HG03342 (cell line): Measurements from ENCODE around the gene ALK.
"Not testable (repeated sequence)": the region's sequence is repeated elsewhere in the genome, so short reads cannot be mapped to it uniquely, and the experiment has no call there.

ENCODE experiments used
- ATAC-seq: cut with Tn5 transposase; IDR thresholded peaks from one replicate; pipeline ENCODE4 v1.9.1; 2021; ENCODE audit warnings: mild to moderate bottlenecking, moderate library complexity; ENCODE audit not compliant: unreplicated experiment

The ALK gene

DNA sequence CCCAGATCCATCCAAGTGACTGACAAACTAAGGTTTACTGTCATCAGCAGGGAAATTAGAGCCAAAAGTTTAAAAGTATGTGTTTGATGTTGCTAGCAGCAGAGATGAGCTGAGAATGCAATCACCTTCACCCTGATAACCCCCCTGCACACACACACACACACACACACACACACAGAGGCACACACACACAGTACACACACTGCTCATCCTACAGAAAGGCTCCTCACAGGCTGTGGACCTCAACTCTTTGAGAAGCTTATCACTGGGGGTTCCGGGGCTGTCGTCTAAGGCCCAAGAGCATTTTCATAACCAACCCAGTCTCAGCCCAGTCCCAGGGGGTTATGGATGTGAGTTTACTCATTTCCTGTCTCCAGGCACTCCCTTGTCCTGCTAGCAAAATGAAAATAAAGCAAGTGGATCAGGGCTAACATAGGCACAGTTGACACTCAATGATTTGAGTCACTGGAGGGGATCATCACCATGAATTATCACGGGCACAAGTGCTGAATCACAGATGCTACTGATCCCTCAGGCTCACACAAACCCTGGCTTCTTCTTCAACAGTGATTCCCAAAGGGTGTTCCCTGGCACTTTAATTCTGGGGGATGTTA is 76.6 kb downstream of the ALK start:
- ATAC-seq, result no peak

DNA sequence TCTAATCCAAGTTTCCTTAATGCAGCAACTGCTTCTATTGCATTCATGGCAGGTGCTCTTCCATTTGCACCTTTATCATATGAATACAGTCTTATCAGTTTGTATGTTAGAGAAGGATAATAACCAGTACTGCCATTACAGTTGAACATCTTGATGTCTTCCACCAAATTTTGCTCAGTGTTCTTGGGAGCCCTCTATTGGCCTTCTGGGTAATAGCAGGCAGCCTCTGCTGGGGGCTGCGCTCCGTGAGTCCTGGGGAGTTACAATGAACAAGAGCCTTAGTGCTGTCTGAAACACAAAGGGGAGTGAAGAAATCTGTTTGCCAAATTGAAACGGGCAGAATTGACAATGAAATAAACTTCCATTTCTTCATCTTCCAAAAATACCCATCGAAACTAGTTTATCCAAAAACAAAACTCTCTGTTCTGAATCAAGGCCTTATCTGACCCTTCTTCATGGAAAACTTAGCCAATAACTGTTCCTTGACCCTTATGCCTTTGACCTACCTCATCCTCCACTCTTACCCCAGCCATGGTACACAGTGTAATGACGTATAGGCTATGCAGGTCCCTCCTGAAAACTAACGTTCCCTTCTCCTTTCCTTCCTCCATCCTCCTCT is 79.9 kb downstream of the ALK start:
- ATAC-seq, result no peak

DNA sequence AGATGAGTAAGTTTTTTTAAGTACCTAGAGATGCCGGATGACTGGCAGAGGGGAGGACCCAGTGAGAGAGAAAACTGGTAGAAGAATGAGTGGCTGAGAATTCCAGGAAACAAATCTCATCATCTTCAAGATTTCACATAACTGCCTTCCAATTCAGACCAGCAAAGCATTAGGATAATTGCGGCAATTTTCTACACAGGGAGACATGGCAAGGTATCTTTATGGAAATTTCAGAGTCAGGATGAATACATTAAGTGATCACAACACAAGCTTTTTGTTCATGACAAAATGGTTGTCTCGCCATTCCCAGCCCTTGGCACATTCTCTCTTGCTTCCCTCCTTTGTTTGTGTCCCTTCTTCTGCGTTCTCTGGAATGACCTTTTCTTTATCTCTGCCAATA is 82.1 kb downstream of the ALK start:
- no peak for ATAC-seq

DNA sequence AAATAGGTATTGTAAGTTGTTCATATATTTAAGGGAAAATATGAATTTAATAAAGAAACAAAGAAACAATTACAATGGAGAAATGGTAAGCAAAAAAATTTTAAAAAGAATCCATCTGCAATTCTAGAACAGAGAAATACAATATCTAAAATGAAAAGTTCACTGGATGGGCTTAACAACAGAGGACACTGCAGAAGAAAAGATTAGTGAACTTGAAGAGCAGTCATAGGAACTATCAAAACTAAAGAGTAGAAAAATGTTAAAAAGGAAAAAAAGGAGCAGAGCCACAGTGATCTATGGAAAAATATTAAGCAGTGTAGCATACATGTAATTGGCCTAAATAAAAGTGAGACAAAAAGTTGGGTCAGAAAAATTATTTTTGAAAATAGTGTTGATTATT is 83.5 kb downstream of the ALK start:
- ATAC-seq, result no peak

DNA sequence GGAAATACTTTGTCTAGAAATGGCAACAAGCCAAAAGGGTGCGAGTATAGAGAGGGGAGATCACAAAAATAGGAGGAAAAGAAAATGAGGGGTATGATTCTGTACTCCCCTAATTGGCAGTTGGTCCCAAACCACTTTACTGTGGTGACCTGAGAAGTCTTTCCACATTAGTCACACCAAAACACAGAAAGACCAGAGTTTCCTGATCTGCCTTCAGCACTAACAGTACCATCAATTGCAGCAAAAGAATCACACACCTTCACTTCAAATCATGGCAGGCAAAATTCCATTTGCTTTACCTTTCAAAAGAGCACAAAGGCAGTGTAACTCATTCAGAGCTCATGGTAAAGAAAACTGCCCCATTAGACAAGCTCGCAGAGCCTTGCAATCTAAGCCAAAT is 86.8 kb downstream of the ALK start:
- no peak for ATAC-seq

DNA sequence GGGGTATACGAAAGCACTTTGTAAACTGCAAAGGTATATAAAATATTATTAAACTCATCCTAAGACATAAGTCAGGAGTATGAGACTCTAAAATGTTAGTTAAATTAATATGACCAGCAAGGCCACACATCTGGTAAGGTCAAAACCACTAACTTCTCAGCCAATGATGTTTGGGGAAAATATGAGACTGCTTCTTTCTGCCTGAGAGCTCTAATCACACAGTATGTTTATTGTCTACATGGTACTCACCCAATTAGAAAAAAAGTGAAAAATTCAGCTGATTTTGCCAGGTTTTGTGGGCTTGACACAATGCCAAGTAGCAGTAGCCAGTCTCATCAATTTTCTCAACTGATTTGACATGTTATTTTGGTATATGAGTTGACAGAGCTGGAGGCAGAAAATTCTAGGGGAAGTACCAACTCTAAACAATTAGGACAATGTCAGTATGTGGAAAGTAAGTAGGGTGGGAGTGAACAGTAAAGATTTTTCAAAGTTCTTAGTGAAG is 87.3 kb downstream of the ALK start:
- ATAC-seq, result no peak

DNA sequence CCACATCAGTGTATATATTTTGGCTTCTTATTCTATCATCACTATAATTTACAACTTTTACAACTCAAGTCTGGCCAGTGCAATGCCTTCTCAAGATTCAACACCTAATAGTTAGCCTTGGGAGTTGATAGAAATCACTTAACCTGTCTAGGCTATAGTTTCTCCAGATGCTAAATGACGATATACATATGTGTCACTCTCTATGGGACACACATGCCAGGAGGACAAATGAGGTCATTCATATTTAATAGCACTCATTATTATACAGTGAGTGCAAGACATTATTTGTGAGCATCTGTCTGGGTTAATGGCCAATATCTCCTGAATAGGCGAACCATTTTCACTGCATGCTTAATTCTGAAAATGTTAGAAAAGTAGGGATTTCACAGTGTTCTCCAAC is 89.8 kb downstream of the ALK start:
- no peak for ATAC-seq

DNA sequence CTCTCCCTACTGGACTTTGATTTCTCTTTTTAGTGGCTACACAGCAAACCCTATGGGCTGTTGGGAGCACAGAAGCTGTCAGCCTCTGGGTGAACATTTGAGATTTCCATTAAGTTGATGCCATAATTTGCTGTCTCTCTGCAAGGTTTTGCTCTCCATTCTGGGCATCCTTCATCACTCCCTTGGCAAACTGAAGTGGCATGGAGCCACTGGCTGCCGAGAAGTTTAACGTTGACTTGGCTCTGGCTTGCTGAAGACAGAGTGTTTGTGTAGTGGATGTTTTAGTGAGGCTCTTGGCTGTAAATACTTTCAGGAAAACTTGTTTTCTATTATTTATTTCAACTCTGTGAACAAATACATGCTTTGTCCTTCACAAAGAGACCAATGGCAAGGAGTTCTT is 91.5 kb downstream of the ALK start:
- ATAC-seq, result no peak

DNA sequence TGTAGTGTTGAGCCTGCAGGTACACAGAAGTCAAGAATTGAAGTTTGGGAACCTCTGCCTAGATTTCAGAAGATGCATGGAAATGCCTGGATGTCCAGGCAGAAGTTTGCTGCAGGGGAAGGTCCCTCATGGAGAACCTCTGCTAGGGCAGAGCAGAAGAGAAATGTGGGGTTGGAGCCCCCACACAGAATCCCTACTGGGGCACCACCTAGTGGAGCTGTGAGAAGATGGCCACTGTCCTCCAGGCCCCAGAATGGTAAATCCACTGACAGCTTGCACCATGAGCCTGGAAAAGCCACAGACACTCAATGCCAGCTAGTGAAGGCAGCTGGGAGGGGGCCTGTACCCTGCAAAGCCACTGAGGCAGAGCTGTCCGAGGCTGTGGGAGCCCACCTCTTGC is 97.2 kb downstream of the ALK start:
- not testable (repeated sequence) for ATAC-seq

DNA sequence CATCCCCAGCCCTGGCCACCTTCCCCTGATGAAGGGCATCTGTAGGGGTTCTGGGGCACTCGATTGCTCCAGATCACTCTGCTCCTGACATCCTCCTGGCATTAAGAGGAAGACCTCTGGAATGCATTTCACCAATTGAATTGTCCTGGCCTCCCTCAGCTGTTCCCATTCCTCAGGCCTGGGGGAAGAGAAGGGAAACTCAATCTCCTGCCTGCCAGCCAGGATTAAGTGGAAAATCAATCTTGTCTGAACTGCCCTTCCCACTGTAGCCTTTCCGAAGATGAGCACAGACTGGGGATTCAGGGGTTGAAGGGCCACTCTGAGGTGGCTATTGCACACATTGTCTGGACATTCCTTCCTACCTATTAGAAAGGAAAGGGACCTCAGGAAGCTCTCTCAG is 99.8 kb downstream of the ALK start:
- no peak for ATAC-seq

DNA sequence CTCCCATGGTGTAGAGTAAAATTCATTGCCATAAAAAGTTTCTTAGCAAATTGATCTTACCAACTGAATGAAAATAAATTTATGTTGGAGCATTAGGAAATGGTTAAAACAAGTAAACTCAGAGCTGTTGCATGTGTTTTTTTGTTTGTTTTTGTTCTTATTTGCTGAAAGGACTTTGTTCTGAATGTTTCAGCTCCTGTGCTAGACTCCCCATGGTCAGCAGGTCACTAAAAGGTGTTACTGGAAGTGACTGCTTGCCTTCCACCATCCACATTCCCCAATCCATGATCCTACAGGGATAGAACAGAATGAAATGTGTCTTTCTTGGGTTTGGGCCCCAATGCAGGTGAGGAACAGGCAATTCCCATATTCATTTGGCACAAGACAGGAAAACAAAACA is 101.8 kb downstream of the ALK start:
- no peak for ATAC-seq

DNA sequence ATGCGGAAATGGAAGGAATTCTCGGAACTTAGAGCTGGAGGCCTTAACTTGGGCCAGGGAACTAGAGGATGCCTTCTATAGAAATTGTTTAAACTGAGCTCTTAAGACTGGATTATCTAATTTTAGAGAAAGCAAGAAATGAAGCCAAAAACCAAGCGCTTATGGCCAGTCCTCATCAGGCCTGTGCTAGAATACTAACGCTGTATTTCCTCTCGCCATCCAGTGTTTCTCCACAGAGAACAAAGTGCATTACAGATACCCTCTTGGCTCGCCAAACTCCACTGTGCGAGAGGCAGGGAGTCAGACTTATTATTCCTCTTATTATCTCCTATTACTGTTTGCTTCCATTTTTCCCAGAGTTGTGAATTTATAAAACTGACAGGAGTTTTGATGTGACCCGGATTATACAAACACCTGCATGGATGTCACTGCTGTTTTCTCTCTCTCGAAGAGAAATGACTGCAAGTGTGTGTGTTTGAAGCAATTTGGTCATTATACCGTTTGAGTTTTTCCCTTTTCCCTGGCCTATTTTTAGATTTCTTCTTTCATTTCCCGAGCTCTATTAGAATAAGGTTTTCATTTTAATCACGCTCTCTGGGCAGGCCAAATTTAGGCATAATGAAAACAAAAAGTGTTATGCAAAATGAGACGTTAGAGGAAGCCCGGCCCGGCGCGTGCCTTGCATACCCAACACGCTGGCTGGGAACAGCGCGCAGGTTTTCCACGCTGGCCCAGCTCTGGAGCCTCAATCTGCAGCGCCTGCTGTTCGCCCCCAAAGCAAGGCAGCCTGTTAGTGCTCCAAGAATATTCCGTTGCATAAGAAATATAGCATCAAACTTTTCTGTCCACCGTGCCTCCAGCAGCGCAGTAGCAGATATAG is 103.3 kb downstream of the ALK start:
- no peak for ATAC-seq

DNA sequence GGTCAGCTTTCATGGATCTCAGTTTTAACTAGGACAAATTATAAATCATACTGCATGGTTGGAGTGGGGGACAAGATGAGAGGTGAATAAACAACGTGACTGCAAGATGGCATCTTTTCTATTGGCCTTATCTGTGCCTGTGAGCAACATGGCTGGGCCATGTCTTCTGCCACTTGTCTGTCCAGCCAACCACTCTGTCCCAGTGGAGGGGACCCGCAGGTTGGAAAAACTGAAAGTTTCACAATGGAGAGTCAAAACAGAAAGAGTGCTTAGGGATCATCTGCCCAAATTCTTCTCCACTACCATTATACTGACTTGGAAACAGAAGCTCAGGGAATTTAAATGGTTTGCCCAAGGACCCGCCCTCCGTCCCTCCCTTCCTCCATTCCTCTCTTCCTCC is 104.1 kb downstream of the ALK start:
- no peak for ATAC-seq

DNA sequence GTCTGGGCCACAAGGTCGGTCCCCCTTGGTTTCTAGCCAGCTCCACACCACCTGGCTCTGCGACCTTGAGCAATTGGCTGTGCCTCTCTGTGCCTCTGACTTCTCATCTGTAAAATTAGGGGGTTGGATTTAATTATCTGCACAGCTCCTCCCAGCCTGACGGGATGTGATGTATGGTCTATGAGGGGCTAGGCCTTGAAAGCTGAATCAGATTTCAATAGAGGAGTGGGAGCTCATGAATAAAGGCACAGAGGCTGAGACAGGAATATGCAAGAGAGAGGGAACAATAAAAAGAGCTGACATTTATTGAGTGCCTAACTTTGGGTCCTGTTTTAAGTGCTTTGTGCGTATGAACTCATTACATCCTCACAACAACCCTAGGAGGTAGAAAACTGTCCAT is 104.7 kb downstream of the ALK start:
- ATAC-seq, result no peak

DNA sequence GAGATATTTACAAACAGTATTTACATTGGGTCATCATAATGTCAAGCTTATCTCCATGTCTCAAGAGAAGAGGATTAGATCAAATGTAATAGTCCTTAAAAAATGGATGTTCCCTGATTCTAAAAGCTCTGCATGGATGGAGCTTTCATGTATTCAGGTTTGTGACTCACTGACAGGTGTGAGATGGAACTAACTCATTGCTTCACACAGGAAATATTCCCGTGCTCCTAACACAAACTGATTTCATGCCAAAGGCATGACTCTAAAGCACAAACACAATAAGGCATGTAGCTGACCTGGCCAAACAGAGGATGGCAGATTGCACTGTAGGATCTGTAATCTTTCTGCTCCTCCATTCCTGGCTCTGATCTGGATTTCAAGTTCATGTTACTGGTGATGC is 110.0 kb downstream of the ALK start:
- ATAC-seq, result no peak

DNA sequence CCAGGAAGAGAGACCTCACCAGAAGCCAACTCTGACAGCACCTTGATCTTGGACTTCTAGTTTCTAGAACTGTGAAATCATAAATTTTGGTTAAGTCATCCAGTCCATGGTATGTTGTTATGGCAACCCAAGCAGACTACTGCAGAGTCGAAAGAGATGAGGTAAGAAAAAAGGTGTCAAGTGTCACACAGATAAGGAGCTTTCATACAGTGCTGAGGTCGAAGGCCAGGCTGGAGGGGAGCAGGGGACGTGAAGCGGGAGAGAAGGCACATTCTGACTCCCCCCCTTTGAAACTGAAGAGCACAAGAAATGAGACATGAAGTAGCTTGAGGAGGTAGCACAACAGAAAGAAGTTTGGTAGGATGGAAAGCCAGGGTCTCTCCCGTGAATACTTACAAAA is 110.4 kb downstream of the ALK start:
- ATAC-seq, result no peak

DNA sequence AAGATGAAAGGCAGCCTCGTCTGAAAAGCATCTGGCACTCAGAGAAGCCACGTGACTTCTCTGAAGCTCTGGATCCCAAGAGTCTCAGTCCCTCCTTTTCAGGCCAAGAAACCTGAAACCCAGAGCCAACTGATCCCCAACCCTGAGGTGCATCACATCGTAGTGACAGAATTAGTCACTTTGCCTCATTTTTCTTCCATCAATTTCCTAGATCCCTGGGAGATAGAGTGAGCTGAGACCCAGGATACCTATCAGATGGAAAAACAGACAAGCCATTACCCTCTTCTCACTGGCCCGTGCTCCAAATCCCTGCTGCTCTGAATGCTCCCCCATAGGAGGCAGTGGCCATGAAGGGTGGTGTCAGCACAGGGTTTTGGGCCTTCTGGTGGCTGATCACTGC is 113.1 kb downstream of the ALK start:
- ATAC-seq, result no peak

DNA sequence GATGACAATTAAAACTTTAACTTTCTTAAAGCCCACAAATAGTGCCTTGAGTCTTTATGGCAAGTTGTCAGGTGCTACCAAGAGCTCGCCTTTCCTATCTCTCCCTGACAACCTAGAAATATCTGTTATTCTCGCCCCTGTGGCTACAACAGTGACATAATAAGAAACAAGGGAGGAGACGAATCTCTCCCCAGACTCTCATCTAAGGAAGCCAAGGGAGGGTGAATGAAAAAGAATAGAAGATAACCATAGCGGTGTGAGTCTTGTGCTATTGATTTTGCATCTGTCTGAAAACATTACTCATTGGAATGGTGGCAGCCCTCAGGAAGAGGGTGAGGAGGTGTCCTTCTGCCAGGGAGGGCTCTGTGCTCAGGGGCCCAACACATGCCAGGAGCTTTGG is 114.3 kb downstream of the ALK start:
- no peak for ATAC-seq

DNA sequence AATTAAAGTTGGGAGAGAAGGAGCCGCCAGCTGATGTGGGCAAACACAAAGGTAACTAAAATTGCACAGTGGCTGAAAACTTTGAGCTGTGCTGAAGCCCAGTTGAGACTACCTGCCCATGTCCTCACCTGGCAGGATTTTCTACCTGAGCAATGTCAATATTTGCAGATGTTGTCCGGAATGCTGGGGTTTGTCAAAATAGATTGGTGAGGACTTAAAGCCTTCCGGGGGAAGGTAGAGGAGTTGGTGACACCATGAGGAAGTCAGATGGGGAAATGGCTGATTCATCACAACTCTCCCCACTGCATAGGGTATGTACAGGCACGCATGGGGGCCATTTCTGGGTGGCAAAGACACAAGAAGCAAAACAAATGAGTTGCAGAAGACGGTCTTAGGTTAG is 114.9 kb downstream of the ALK start:
- no peak for ATAC-seq

DNA sequence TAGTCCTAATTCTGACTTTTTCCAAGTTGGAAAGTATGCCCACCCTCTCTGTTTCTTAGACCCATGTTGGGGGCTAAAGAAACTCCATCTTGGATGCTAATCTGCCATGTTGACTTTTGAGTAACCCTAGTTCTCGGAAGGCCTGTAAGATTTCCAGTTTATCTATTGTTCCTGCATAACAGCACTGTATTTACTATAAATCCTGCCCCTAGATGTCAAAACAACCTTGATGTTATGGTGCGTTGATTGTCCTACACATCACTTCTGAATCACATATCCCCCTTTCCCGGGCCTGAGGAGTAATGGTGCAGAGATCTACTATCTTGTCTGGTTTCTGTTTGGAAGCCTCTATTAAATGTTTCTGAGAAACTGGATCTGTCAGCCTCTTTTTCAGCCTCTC is 116.7 kb downstream of the ALK start:
- no peak for ATAC-seq

DNA sequence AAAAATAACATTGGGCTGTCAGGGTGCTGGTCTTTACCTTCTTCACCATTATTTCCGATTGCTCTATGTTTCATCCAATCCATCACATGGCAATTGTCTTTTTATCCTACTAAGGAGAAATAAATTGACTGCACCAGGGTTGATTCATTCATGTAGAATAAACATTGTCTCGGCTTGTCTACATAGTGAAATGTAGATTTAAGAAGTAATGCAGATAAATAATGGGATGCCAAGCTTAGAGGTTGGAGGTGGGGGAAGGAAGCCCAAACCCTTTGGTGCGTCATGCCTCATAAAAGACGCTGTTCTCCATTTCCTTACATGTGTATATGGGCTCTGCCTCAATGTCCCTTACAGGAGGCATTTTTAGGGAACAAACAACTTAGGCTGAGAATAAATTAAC is 117.8 kb downstream of the ALK start:
- ATAC-seq, result no peak

DNA sequence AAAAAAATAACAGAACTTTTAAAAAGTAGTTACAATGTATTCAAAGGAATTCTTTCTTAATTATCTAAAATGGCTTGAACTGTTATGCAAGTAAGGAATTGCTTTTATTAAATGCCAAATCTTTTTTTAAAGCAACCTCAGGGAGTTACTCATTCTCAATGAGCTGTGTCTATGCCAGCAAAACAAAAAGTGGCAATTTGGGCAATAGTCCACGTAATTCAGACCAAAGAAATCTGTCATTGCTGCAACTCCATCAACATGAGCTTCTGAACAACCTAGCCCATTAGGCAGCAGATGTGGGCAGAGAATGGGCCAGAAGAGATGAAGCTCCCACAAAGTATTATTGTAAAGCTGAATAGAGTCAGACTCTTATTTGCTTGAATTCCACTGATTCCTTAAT is 118.4 kb downstream of the ALK start:
- no peak for ATAC-seq
